KMS-11 (cell line): ENCODE data around the gene CRK.

Experiments
- H2AFZ ChIP-seq: fragments of 200-600 bp; sonication (generic); 2 replicates; pipeline ENCODE4 v1.6.1; 2016; ENCODE audit warnings: antibody characterized with exemption, mixed run types, low read depth
- H3K27ac ChIP-seq: fragments of 200-600 bp; sonication (generic); 2 replicates; pipeline ENCODE4 v1.6.1; 2016; ENCODE audit warnings: mild to moderate bottlenecking, mixed run types
- H3K27me3 ChIP-seq: fragments of 200-600 bp; sonication (generic); 2 replicates; pipeline ENCODE4 v1.6.1; 2017; ENCODE audit warnings: mild to moderate bottlenecking, low read depth, mixed run types, moderate library complexity; ENCODE audit not compliant: insufficient read depth
- H3K36me3 ChIP-seq: fragments of 200-600 bp; sonication (generic); 2 replicates; pipeline ENCODE4 v1.6.1; 2017; ENCODE audit warnings: mild to moderate bottlenecking, mixed run types; ENCODE audit not compliant: insufficient read depth
- H3K4me1 ChIP-seq: fragments of 200-600 bp; sonication (generic); 2 replicates; pipeline ENCODE4 v1.6.1; 2016; ENCODE audit warnings: mild to moderate bottlenecking, low read depth, mixed run types; ENCODE audit not compliant: poor library complexity, severe bottlenecking
- H3K4me2 ChIP-seq: fragments of 200-600 bp; sonication (generic); 2 replicates; pipeline ENCODE4 v1.7.0; 2016; ENCODE audit warnings: mild to moderate bottlenecking, mixed run types
- H3K4me3 ChIP-seq: fragments of 200-600 bp; sonication (generic); IDR thresholded peaks from 2 replicates; pipeline ENCODE4 v1.6.1; 2017; ENCODE audit warnings: low read depth, low read length, mixed read lengths; ENCODE audit not compliant: insufficient read depth
- H3K79me2 ChIP-seq: fragments of 200-600 bp; sonication (generic); 2 replicates; pipeline ENCODE4 v1.6.1; 2016; ENCODE audit warnings: low read depth, mixed run types; ENCODE audit not compliant: insufficient read depth
- H3K9ac ChIP-seq: fragments of 200-600 bp; sonication (generic); 2 replicates; pipeline ENCODE4 v1.6.1; 2016; ENCODE audit warnings: mild to moderate bottlenecking, mixed run types
- H4K20me1 ChIP-seq: fragments of 200-600 bp; sonication (generic); 2 replicates; pipeline ENCODE4 v1.6.1; 2016; ENCODE audit warnings: mild to moderate bottlenecking, mixed run types; ENCODE audit not compliant: insufficient read depth
- TF ChIP-seq, protein P1 (sequence below): fragments of 200-600 bp; sonication (generic); conservative IDR thresholded peaks from 2 replicates; pipeline ENCODE4 v1.6.1; 2017; ENCODE audit warnings: low read depth, mild to moderate bottlenecking, antibody characterized with exemption, low read length, moderate library complexity, mixed read lengths

The CRK gene

DNA sequence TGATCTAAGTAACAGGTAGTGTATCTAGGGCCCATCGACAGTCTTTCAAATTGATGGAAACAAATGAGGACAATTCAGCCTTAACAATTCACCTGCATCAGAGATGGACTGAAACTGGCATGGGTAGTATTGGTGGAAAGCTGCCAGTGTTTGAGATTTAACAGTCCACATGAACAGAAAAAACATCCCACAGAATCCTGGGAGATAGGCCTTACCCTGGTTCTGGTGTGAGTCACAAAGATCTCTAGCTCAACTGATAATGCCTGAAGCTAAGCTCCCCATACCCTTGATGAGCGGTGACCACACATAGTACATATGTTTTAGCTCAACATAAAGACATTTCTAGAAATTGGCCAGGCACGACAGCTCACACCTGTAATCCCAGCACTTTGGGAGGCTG is 21.9 kb downstream of the CRK start:
- no peak overlapping the region for H3K9ac ChIP-seq
- no peaks in the 10 kb centered on the region for H4K20me1 ChIP-seq
- H3K4me1 ChIP-seq: peaks cover 23% of the 10 kb centered on the region
- H3K79me2 ChIP-seq: peaks cover 43% of the 10 kb centered on the region; the same call in 1 of the 2 replicates
- TF ChIP-seq, protein P1, sequence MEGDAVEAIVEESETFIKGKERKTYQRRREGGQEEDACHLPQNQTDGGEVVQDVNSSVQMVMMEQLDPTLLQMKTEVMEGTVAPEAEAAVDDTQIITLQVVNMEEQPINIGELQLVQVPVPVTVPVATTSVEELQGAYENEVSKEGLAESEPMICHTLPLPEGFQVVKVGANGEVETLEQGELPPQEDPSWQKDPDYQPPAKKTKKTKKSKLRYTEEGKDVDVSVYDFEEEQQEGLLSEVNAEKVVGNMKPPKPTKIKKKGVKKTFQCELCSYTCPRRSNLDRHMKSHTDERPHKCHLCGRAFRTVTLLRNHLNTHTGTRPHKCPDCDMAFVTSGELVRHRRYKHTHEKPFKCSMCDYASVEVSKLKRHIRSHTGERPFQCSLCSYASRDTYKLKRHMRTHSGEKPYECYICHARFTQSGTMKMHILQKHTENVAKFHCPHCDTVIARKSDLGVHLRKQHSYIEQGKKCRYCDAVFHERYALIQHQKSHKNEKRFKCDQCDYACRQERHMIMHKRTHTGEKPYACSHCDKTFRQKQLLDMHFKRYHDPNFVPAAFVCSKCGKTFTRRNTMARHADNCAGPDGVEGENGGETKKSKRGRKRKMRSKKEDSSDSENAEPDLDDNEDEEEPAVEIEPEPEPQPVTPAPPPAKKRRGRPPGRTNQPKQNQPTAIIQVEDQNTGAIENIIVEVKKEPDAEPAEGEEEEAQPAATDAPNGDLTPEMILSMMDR: no peak
- no peaks in the 10 kb centered on the region for H3K27me3 ChIP-seq
- no peaks in the 10 kb centered on the region for H3K36me3 ChIP-seq
- H3K4me2 ChIP-seq: no peak overlapping the region
- no peak overlapping the region for H3K27ac ChIP-seq
- no peak overlapping the region for H2AFZ ChIP-seq
- H3K4me3 ChIP-seq: no peak overlapping the region

DNA sequence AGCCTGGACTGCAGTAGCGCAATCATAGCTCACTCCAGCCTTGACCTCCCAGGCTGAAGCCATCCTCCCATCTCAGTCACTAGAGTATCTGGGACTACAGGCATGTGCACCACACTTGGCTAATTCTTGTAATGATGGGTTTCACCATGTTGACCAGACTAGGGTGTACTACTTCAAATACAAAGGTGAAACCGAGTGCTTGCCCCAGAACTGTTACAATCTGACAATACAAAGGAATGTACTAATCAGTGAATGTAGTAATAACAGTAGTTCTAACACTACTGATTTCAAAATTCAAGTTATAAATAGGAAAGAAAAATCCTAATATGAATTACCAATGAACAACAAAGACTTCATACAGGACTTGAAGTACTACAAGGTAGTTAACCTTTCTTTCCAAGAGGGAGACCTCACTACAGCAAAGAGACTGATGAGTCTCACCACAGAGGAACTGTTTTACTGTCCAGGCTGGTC is 24.4 kb downstream of the CRK start:
- no peak overlapping the region for H2AFZ ChIP-seq
- H3K36me3 ChIP-seq: no peaks in the 10 kb centered on the region
- H3K27me3 ChIP-seq: no peaks in the 10 kb centered on the region
- H3K79me2 ChIP-seq: peaks cover 26% of the 10 kb centered on the region; the same call in 1 of the 2 replicates
- H3K4me3 ChIP-seq: no peak overlapping the region
- TF ChIP-seq, protein P1: no peak
- no peak overlapping the region for H3K4me2 ChIP-seq
- H3K9ac ChIP-seq: no peak overlapping the region
- no peak overlapping the region for H3K27ac ChIP-seq
- peaks cover 19% of the 10 kb centered on the region for H3K4me1 ChIP-seq
- H4K20me1 ChIP-seq: no peaks in the 10 kb centered on the region

DNA sequence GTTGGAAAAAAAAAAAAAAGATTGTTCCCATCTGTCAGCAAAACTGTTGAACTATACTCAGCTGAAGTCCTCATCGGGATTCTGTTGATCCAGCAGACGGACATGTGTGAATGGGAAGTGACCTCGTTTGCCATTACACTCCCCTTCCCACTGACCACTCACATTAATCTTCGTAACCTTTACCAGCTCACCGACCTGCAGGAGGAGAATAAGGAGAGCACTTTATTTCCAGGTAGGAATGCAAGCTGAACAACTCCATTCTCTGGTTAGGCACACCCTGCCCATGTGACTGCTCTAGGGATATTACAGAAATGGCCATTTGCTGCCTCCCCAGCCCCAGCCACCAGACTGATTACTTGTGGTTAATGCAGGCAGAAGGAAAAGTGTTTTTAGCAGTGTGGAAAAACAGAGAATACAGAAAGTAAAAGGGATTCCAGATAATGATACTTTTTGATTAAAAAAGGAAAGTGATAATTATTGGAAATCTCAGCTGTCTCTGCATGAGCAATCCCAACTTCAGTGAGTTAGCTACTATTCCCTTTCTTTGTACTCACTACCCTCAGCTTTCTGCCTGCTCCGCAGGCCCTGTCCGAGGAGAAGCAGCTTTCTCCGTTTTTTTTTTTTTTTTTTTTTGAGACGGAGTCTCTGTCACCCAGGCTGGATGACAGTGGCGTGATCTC is 32.4 kb downstream of the CRK start:
- Histone ChIP-seq H3K27ac (no peak overlapping the region), H3K4me3 (no peak overlapping the region), H3K9ac (no peak overlapping the region), H3K36me3 (peaks cover 3% of the 10 kb centered on the region; the same call in 1 of the 2 replicates), H2AFZ (no peak overlapping the region), H3K27me3 (no peaks in the 10 kb centered on the region), H3K4me1 (no peaks in the 10 kb centered on the region), H4K20me1 (no peaks in the 10 kb centered on the region), H3K4me2 (no peak overlapping the region), H3K79me2 (no peaks in the 10 kb centered on the region; the same call in 1 of the 2 replicates)
- TF ChIP-seq, protein P1: no peak

DNA sequence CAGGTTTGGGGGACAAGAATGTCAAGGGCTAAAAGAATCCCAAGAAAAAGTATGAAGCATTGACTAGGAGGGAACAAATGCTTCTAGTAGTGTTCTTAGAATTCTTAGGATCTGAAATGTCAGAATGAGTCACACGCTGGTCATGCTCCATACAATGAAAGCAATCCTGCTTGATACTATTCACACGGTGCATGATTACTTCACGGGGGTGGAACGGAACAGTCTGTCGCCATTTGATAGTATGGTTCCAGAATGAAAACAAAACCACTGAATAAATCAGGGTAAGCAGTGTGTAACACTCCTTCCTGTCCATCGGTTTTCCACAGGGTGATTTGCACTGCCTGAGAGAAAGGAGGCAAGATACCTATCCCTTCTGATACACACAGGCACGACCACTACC is 33.1 kb downstream of the CRK start:
- TF ChIP-seq, protein P1: no peak
- Histone ChIP-seq H3K4me2 (no peak overlapping the region), H3K4me3 (no peak overlapping the region), H3K27me3 (no peaks in the 10 kb centered on the region), H2AFZ (no peak overlapping the region), H3K79me2 (no peaks in the 10 kb centered on the region; the same call in 1 of the 2 replicates), H3K9ac (no peak overlapping the region), H3K4me1 (no peaks in the 10 kb centered on the region), H3K27ac (no peak overlapping the region), H3K36me3 (peaks cover 3% of the 10 kb centered on the region; the same call in 1 of the 2 replicates), H4K20me1 (no peaks in the 10 kb centered on the region)
